KMS-11 (cell line): ENCODE results near the gene PRCC.

Experiments used
- H2AFZ ChIP-seq: fragments of 200-600 bp; sonication (generic); 2 replicates; pipeline ENCODE4 v1.6.1; 2016; ENCODE audit warnings: antibody characterized with exemption, mixed run types, low read depth
- H3K27ac ChIP-seq: fragments of 200-600 bp; sonication (generic); 2 replicates; pipeline ENCODE4 v1.6.1; 2016; ENCODE audit warnings: mild to moderate bottlenecking, mixed run types
- H3K27me3 ChIP-seq: fragments of 200-600 bp; sonication (generic); 2 replicates; pipeline ENCODE4 v1.6.1; 2017; ENCODE audit warnings: mild to moderate bottlenecking, low read depth, mixed run types, moderate library complexity; ENCODE audit not compliant: insufficient read depth
- H3K36me3 ChIP-seq: fragments of 200-600 bp; sonication (generic); 2 replicates; pipeline ENCODE4 v1.6.1; 2017; ENCODE audit warnings: mild to moderate bottlenecking, mixed run types; ENCODE audit not compliant: insufficient read depth
- H3K4me1 ChIP-seq: fragments of 200-600 bp; sonication (generic); 2 replicates; pipeline ENCODE4 v1.6.1; 2016; ENCODE audit warnings: mild to moderate bottlenecking, low read depth, mixed run types; ENCODE audit not compliant: poor library complexity, severe bottlenecking
- H3K4me2 ChIP-seq: fragments of 200-600 bp; sonication (generic); 2 replicates; pipeline ENCODE4 v1.7.0; 2016; ENCODE audit warnings: mild to moderate bottlenecking, mixed run types
- H3K4me3 ChIP-seq: fragments of 200-600 bp; sonication (generic); IDR thresholded peaks from 2 replicates; pipeline ENCODE4 v1.6.1; 2017; ENCODE audit warnings: low read depth, low read length, mixed read lengths; ENCODE audit not compliant: insufficient read depth
- H3K79me2 ChIP-seq: fragments of 200-600 bp; sonication (generic); 2 replicates; pipeline ENCODE4 v1.6.1; 2016; ENCODE audit warnings: low read depth, mixed run types; ENCODE audit not compliant: insufficient read depth
- H3K9ac ChIP-seq: fragments of 200-600 bp; sonication (generic); 2 replicates; pipeline ENCODE4 v1.6.1; 2016; ENCODE audit warnings: mild to moderate bottlenecking, mixed run types
- H4K20me1 ChIP-seq: fragments of 200-600 bp; sonication (generic); 2 replicates; pipeline ENCODE4 v1.6.1; 2016; ENCODE audit warnings: mild to moderate bottlenecking, mixed run types; ENCODE audit not compliant: insufficient read depth
- TF ChIP-seq, protein P1 (sequence below): fragments of 200-600 bp; sonication (generic); conservative IDR thresholded peaks from 2 replicates; pipeline ENCODE4 v1.6.1; 2017; ENCODE audit warnings: low read depth, mild to moderate bottlenecking, antibody characterized with exemption, low read length, moderate library complexity, mixed read lengths

The PRCC gene

DNA sequence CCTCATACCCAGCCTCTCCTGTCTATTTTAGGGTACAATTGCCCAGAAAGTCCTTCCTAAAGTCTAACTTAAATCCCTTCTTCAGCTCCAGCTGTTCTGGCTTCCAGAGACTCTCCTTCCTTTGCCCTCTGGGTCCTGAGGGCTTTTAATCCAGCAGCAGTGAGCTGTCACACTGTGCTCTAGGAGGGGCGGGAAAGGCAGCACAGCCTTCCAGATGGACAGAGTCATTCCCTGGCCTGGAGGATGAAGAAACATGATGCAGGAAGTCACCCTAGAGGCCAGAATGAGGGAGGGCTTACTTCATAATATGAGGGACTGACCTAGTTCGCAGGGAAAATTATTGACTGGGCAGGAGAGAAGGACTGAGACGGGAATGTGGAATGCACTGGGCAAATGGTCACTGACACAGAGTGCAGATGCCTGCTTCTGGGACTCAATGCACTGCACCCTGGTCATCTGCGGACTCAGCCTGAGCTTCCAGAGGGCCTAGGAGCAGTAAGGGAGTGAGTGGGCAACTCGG lies 48.0 kb downstream of the PRCC start:
- Histone ChIP-seq H2AFZ (no peak overlapping the region), H3K4me3 (no peak overlapping the region), H3K4me1 (peaks cover 9% of the 10 kb centered on the region), H3K79me2 (no peaks in the 10 kb centered on the region), H3K27ac (no peak overlapping the region), H3K27me3 (peaks cover 5% of the 10 kb centered on the region; the same call in 1 of the 2 replicates), H4K20me1 (no peaks in the 10 kb centered on the region), H3K9ac (no peak overlapping the region), H3K4me2 (no peak overlapping the region), H3K36me3 (no peaks in the 10 kb centered on the region)
- TF ChIP-seq, protein P1, sequence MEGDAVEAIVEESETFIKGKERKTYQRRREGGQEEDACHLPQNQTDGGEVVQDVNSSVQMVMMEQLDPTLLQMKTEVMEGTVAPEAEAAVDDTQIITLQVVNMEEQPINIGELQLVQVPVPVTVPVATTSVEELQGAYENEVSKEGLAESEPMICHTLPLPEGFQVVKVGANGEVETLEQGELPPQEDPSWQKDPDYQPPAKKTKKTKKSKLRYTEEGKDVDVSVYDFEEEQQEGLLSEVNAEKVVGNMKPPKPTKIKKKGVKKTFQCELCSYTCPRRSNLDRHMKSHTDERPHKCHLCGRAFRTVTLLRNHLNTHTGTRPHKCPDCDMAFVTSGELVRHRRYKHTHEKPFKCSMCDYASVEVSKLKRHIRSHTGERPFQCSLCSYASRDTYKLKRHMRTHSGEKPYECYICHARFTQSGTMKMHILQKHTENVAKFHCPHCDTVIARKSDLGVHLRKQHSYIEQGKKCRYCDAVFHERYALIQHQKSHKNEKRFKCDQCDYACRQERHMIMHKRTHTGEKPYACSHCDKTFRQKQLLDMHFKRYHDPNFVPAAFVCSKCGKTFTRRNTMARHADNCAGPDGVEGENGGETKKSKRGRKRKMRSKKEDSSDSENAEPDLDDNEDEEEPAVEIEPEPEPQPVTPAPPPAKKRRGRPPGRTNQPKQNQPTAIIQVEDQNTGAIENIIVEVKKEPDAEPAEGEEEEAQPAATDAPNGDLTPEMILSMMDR = no peak; the same call in 1 of the 2 replicates

DNA sequence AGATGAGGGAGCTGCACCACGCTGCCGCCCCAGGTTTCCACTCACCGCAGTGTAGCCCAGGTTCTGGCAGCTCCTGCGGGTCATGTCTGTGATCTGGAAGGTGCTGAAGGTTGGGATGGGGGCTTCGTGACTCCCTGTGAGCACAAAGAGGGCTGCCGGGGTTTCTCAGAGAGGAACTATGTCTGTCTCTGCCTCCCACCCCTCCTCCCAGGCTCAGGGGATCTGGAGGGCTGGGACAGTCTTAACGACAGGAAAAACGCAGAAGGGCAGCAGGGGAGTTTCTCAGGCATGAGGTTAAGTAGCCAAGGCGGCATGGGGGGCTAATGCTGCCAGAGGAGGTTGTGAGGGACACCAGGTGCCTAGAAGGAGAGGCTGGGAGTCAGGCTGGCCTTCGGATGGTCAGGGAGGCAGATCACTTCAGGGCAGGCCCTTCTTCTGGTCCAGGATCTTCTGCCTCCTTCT lies 48.7 kb downstream of the PRCC start:
- Histone ChIP-seq H2AFZ (peak overlapping the region; percentile 32; the same call in 1 of the 2 replicates), H3K9ac (no peak overlapping the region), H3K4me3 (no peak overlapping the region), H4K20me1 (no peaks in the 10 kb centered on the region), H3K27me3 (peaks cover 8% of the 10 kb centered on the region; the same call in 1 of the 2 replicates), H3K27ac (no peak overlapping the region), H3K36me3 (no peaks in the 10 kb centered on the region), H3K4me1 (peaks cover 9% of the 10 kb centered on the region), H3K4me2 (no peak overlapping the region), H3K79me2 (no peaks in the 10 kb centered on the region)
- TF ChIP-seq, protein P1 = no peak

DNA sequence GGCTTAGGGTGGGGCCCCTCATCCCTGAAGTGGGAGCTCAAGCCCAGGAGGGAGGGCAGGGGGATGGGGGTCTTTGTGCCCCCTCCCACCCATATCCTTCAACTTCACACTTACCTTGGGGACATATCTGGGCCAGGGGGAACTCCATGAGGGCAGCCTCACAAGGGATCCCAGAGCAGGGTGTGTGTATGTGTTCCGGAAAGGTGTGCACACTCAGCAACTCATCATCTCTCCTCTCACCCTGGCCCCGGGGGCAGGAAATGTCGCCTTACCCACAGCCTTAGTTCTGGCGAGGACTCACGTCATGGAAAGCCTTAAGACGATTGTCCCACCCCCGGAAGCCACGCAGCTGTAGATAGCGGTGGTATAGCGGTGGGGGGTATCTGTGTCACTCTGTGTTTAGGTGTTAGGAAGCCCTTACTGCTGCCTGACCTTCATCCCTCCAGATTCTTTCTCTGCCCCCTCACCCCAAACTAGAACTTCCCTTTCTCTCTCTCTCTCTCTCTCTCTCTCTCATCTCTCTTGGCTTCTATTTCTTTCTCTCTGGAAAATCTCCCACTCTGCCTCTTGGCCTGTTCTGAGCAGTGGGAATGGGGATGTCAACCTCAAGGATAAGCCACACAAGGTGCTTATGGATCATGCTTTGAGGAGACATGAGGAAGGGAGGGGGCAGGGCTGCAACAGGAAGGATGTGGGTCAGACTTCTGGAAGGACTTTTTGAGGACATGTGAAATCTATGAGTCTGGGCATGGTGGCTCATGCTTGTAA lies 49.4 kb downstream of the PRCC start, which contains the start of gene SH2D2A:
TSS of gene SH2D2A (minus strand) at position 288 of the 768 bp plus-strand sequence. CDS start at position 148, 140 bp downstream.
- peaks cover 9% of the 10 kb centered on the region for H3K4me1 ChIP-seq
- H3K4me3 ChIP-seq = no peak within 1 kb of the TSS
- no peaks in the 10 kb centered on the region for H3K79me2 ChIP-seq
- H3K9ac ChIP-seq = no peak within 1 kb of the TSS
- no peaks in the 10 kb centered on the region for H4K20me1 ChIP-seq
- no peaks in the 10 kb centered on the region for H3K36me3 ChIP-seq
- peak within 1 kb of the TSS; percentile 32 for H2AFZ ChIP-seq
- H3K4me2 ChIP-seq = peak within 1 kb of the TSS; percentile 1; the same call in 1 of the 2 replicates
- TF ChIP-seq, protein P1 = no peak
- peaks cover 10% of the 10 kb centered on the region; the same call in 1 of the 2 replicates for H3K27me3 ChIP-seq
- H3K27ac ChIP-seq = no peak within 1 kb of the TSS

DNA sequence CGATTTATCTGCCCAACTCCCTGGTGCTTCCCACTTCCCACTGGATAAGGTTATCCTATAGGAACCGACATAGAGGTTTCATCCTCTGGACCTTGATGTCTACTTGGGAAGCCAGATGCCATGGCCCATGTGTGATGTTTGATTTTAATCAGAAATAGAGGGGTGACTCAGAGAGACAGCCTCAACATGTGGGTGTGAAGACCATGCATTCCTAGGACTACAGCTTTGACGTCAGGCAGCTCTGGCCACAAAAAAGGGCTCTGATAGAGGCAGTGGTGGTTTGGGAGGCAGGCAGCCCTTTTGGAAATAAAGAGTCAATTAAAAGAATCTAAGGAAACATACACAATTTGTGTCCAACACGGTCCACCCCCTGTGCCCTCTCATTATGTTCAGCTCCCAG lies 54.5 kb downstream of the PRCC start:
- no peak overlapping the region for H3K27ac ChIP-seq
- TF ChIP-seq, protein P1 = no peak

More for the DNA sequence above, 54.5 kb downstream of the PRCC start:
- Histone ChIP-seq H3K9ac (no peak overlapping the region), H2AFZ (no peak overlapping the region), H3K27me3 (peaks cover 10% of the 10 kb centered on the region; the same call in 1 of the 2 replicates), H3K36me3 (no peaks in the 10 kb centered on the region), H3K4me3 (no peak overlapping the region), H4K20me1 (no peaks in the 10 kb centered on the region), H3K4me1 (peaks cover 4% of the 10 kb centered on the region), H3K4me2 (no peak overlapping the region), H3K79me2 (no peaks in the 10 kb centered on the region)
